NCI-H446 treated with DMSO at 0.1 percent for 48 hours (cell line): ENCODE results near the gene NSMCE4A.
"Not testable (repeated sequence)": the region's sequence is repeated elsewhere in the genome, so short reads cannot be mapped to it uniquely, and the experiment has no call there.

ENCODE experiments used
- DNase-seq: peaks from one replicate; lab custom pipeline; 2025; lab: John Stamatoyannopoulos, UW

The NSMCE4A gene

DNA sequence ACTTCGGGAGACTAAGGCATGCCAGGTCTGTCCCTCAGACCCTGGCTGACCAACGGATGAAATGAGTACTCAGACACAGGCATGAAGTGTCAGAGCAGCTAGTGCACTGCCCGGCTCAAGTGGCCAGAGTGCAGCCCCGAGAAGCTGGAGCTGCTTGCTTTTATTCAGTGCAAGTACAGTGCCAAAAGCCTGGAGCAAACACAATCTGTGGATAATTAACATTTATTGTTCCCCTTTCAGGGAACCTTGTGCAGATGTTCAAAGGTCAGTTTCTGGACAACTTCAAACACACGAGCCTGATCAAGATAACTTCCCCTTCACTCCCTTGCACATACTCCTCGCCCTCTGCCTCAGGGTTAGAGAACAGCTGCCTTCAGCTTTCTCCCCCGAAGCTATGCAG is 39.3 kb downstream of the NSMCE4A start:
- no peak for DNase-seq

DNA sequence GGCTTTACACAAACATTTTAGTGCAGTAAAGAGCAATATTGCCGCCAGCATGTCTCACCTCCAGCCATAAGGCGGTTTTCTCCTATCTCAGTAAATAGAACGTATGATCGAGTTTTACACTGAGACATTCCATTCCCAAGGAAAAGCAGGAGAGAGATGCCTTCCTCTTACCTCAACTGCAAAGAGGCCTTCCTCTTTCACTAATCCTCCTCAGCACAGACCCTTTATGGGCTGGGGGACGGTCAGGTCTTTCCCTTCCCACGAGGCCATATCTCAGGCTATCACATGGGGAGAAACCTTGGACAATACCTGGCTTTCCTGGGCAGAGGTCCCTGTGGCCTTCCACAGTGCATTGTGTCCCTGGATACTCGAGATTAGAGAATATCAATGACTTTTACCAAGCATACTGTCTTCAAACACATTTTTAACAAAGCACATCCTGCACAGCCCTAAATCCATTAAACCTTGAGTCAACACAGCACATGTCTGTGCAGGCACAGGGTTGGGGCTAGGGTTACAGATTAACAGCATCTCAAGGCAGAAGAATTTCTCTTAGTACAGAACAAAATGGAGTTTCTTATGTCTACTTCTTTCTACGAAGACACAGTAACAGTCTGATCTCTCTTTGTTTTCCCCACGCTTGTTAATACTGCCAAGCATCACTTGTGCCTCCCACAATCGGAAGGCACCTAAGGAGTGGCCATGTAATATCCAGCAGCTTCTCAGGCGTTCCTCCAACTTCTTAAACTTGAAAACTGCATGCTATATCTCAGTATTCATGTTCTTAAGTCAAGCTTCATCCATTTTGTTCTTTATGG is 44.5 kb downstream of the NSMCE4A start:
- DNase-seq: not testable (repeated sequence)

DNA sequence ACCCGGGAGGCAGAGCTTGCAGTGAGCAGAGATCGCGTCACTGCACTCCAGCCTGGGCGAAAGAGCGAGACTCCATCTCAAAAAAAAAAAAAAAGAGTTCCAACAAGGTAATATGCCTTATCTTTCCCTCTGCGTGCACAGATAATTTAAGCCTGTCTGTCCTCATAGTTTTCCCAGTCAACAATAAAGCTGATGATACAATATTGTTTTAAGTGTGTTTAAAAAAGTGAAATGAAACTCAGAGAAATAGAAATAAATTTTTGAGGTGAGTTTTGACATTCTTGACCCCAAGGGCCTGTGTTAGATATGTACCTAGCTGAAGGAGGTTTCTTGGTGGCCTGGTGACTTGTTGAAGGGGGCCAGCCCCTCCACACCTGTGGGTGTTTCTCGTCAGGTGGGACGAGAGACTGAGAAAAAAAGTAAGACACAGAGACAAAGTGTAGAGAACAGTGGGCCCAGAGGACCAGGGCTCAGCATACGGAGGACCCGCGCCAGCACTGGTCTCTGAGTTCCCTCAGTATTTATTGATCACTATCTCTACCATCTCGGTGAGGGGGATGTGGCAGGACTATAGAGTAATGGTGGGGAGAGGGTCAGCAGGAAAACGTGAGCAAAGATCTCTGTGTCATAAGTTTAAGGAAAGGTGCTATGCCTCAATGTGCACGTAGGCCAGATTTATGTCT is 45.3 kb downstream of the NSMCE4A start:
- not testable (repeated sequence) for DNase-seq

DNA sequence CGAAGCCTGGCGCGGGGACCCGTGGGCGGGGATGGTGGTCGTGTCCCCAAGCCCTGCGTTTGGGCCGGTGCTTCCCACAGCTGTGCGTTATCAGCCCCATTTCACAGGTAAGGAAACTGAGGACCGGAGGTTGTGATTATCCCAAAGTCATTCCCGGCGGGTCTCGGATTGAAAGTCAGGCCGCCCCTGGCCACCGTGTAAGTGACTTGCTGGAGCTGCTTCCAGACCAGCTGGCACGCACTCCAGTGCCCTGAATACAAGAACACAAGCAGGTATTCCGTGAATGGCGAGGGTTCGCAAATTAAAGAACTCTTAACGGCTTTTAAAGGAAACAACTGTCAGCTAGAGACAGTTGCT is 46.5 kb downstream of the NSMCE4A start:
- no peak for DNase-seq

DNA sequence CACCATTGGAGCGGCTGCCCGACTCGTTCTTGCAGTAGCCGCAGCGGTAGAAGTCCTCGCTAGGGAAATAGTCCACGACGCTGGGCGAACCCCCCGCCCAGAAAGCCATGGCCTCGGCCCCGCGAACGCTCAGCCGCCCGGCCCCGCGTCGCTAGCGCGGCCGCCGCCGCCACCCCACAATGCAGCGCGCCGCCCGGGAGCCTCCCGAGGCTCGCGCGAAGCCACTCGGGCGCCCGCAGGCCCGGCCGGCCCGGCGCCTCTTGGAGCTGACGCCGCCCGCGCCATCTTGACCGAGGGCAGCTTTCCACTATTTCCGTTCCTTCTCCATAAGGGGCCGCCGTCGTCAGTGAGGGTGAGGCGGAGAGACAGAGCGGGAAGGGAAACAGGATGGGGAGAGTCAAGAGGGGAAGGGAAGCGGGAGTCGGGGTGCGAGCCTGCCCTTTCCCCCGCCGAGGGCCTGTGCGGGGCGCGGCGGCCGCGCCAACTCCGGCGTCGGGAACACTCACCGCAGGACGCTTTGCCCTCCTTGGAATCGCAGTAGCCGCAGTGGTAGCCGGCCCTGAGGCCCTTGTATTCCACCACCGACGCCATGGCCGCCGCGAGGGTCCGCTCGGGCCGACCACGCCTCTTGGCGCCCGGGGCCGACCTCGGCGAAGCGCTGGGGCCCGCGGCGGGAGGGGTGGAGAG is 47.0 kb downstream of the NSMCE4A start, which contains the start of gene ATE1:
Gene ATE1 (minus strand): TSS at position 191 of the 687 bp plus-strand sequence. CDS start 82 bp downstream, at position 109.
- DNase-seq: peak; percentile 64

DNA sequence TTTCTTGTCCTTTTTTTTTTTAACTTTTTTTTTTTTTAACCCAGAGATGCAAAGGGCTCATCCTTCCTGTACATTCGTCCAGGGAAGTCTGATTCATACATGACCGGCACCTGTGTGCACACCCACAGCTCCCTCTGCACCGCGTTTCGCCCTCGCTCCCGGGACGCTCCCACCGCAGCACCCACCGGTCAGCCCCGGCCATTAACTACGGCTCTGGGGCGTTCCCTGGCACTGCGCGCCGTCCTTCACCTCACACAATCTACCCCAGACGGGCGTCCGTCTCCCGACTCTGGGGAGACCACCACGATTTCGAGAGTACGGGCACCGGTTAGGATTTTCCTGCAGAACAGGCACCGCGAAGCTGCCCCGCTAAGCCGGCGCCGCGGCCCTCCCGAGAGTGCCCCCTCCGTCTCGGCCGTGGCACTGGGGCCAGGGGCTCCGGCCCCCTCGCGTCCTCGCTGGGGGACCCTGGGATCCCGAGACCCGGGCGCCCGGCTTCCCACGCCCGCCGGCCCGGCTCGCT is 47.6 kb downstream of the NSMCE4A start:
- no peak for DNase-seq

DNA sequence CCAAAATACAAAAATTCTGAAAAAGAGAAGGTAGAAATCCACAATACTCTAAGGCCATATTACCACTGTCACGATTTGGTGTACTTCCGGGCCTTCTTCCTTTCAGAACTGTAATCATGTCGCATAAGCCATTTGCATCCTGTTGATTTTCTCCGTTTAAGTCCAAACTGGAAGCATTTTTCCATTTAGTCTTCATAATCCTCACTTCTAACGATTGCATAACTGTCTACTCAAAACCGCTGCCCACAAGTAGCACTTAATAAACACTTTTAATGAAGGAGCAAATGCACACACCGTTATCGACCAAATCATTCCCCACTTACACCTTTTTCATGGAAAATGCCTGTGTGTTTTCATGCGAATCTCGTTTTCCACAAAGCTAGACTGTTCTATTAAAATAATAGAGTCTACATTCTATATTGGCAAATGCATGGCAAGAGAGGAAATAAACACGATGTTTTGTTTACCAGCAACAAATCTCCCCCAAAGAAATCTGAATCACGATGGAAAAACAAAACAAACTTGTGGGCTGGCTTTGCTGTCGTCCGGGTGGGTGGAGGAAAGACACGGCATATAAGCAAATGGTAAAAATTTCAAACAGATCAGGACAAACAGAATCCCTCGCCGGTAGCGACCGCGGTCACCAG is 48.2 kb downstream of the NSMCE4A start:
- peak; percentile 10 for DNase-seq

DNA sequence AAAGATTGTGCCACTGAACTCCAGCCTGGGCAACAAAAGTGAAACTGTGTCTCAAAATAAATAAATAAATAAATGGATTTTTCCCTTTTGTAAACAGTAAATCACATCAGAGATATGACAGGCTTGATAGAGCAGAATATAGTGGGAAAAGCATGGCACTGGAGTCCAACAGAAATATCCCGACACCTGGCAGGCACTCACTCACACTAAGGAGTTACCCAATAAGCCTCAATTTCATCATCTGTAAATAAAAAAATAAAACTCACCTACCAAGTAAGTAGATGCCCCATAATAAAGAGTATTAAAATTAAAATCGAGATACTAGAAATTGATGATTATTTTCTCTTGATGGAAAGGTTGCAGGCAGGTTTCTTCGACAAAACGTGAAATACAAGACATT is 48.9 kb downstream of the NSMCE4A start:
- no peak for DNase-seq

DNA sequence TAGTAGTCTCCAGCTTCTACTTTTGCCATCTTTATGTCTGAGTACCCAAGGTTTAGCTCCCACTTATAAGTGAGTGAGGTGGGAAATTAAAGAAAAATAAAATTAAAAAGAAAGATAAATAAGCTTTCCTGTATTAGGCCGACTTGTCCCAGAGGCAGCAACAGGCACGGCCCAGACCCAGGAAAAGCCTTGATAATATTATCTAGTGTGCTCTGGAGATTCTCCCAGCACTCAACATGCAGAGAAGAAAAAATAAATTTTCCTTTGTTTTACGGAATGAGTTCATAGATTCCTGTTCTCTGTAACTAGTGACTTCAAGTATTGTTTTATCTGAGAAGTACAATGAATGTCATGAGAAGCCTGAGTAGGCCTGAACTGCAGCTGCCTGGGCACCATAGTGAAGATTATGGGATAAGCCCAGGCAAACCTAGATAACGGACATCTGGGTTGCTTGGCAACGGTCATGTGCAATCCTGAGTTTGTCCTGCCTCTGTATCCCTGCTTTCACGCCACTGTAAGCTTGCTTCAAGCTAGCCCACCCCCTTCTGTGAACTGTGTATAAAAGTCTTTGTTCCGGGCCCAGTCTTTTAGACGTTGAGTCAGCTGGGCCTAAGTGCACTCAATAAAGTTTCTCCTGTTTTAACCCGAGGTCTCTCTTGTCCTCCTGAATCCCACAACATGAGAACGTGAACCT is 53.6 kb downstream of the NSMCE4A start:
- DNase-seq: no peak

DNA sequence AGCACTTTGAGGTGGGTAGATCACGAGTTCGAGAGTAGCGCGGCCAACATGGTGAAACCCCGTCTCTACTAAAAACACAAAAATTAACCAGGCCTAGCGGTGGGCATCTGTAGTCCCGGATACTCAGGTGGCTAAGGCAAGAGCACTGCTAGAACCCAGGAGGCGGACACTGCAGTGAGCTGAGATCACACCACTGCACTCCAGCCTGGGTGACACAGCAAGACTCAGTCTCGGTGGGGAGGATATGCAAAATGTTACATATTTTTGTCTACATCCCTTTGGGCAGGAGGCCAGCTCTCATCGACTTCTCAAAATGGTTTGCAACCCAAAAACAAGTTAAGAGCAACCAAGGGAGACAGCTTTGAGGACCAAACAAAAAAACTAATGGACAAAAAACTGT is 55.4 kb downstream of the NSMCE4A start:
- no peak for DNase-seq

DNA sequence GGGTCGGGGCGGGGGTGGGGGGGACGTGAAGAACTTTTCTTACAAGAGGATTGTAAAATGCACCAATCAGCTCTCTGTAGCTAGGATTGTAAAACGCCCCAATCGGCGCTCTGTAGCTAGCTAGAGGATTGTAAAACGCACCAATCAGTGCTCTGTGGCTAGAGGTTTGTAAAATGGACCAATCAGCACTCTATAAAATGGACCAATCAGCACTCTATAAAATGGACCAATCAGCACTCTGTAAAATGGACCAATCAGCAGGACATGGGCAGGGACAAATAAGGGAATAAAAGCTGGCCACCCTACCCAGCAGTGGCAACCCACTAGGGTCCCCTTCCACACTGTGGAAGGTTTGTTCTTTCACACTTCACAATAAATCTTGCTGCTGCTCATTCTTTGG is 56.2 kb downstream of the NSMCE4A start:
- not testable (repeated sequence) for DNase-seq

DNA sequence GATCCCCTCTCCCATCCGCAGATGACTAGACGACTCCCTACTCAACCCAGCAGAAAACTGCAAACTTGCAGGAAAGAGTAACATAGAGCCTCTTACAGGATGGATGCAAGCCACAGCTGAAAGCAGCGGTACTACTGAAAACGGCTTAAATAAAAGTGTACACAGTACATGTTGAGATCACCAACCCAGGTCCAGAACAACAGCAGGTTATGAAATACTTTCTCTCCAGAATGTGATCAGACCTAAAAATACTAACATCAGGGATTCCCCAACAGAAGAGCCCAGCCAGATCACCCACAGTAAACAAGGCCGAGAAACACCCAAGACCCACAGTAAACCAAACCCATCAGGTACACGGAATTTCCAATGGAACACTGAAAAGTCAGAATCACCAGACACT is 60.4 kb downstream of the NSMCE4A start:
- no peak for DNase-seq

DNA sequence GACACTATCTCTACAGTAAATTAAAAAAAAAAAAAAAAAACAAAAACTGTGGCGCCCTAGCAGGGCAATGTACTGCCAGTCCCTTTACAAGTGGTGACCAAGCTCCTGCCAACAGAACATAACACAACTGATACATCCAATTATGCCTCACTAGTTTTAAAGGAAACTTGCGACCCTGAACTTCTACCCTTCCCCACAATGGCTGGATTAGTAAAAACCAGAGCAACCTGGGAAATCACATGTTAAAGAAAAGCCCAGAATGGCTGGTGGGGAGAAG is 63.7 kb downstream of the NSMCE4A start:
- DNase-seq: no peak

DNA sequence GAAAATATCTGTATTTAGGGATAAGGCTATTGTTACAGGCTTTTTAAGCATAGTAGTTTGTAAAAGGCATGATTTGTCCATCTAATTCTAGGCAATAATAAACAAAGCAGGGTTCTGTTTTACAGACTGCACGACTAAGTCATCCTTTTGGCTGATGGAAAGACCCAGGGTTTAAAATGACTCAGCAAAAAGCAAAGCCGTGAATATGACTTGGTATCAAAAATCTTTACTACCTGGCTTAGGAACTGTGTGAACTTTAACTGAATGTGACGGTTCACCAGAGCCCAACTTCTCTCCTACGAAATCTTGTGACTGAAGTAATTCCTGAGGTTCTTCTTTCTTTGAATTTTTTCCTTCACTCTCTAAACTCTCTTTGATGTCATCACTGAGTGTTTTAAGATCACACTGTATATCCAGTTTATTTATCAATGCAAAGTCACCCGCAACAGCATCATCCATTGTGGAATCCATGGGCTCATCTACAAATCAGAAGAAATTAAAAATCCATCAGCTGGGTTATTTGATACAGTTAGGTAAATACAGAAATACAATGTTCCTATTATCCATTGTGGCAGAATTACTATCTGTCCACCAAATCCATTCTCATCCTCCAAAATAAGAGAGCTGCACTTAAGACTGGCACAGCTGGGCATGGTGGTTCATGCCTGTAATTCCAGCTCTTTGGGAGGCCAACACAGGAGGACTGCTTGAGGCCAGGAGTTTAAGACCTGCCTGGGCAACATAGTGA is 64.2 kb downstream of the NSMCE4A start:
- DNase-seq: no peak
